NCI-H2227 (cell line): ENCODE data around the gene GRM7.

Experiments used
- DNase-seq: peaks from one replicate; lab custom pipeline; 2025; ENCODE audit not compliant: unreplicated experiment; lab: John Stamatoyannopoulos, UW

Gene GRM7

DNA sequence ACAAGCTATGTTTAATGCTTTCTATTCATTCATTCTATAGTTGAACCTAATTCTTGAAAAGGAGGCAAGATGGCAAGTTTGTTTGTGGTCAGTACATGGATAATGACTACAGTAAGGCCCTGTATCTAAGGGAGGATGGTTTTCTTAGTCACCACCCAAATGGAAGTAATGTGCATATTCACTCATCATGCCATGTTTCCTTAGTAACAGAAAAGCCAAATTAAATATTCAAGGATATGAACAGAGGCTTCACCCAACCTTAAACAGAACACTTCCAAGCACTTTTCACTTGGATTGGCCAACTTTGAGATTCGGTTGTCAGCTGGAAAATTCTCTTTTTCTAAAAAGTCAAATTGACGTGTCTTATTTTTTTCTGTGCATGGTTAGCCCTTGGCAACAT lies 835.4 kb downstream of the GRM7 start:
- DNase-seq = no peak

GRCh38 chr3:7697548-7697947 lies 836.6 kb downstream of the GRM7 start:
- DNase-seq = no peak

- no peak for DNase-seq
These were observed 839.6 kb downstream of the GRM7 start for GRCh38 chr3:7700539-7700938.

DNA sequence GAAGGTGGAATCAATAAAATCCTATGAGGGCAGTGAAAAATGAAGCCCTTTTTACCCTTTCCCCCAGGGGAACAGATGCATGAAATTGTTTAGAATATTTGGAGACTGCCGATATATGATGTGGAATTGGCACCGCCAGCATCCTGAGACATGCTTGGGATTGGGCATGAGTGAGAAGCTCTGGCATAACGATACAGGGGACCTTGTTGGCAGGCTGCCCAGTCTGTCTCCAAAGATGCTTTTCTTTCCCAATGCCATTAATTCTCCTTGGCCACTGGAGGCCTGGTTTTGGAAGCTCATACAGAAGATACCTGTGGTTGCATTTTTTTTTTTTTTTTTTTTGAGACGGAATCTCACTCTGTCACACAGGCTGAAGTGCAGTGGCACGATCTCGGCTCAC lies 840.1 kb downstream of the GRM7 start:
- peak; percentile 5 for DNase-seq

DNA sequence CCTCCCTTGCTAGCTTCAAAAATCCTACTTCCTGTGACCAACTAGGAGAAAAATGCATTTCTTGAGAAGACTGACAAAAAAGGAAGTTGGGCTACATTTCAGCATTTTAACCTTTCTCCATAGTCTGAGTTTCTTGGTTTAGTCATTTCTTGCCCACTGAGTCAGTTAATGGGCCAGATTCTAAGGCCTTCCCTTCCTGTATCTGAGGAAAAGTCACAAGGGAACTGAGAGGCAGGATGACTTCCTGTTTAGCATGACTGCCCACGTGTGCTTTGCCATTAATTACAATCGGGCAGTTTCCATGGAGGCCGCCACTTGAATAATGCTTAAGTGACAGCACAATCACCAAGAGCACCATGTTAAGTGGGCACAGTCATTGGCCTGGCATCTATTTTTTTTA lies 846.3 kb downstream of the GRM7 start:
- no peak for DNase-seq

GRCh38 chr3:7709376-7710082 lies 848.6 kb downstream of the GRM7 start:
- no peak for DNase-seq

DNA sequence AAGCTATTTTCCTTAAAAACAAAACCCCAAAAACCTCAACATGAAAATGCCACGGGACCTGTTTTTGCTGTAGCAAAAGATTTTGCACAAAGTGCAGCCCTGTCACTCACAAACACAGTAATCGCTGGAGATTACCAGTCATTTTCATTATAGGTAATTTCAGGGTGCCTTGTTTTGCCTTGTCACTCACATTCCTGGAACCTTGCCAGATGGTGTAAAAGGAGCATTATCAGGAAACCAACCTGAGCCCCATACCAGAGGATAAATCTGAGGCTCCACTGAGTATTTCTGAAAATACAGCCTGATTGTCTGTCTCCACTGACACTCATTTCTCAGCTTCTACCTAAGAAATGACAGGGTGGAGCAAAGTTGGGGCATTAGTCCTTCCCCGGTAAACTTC lies 849.4 kb downstream of the GRM7 start:
- DNase-seq = peak; percentile 85

- DNase-seq = no peak
These were observed 852.8 kb downstream of the GRM7 start for GRCh38 chr3:7713724-7714123.

DNA sequence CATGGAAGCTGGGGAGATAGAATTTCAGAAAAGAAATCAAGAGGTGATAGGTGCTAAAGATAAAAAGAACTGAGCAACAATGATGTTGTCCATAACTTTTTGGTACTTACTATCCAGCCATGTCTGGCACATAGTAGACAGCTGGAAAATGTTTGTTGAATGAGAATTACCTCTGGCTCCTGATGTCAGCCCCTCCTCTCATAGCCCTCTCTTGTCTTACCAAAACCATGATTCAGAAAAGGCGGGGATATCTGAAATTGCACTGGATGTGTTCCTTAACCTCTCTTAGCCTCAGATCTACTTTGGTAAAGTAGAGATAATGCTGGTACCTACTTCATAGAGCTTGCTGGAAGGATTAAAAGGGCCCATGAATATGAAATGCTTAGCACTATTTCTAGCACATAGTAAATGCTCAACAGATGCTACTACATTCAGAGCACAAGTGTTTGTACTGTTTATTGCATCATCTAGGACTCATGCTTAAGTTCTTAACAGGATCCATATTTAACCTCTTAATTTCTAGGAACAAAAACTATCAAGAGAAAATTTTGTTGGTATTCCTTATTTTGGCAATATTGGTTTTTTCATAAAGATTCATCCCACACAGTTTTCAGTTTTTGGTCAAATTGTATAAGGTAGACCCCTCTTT lies 859.9 kb downstream of the GRM7 start:
- no peak for DNase-seq

- DNase-seq = no peak
These were observed 861.0 kb downstream of the GRM7 start for GRCh38 chr3:7721869-7722268.

GRCh38 chr3:7728566-7729519 lies 867.9 kb downstream of the GRM7 start:
- DNase-seq = no peak

- no peak for DNase-seq
These were observed 873.0 kb downstream of the GRM7 start for GRCh38 chr3:7733933-7734332.

DNA sequence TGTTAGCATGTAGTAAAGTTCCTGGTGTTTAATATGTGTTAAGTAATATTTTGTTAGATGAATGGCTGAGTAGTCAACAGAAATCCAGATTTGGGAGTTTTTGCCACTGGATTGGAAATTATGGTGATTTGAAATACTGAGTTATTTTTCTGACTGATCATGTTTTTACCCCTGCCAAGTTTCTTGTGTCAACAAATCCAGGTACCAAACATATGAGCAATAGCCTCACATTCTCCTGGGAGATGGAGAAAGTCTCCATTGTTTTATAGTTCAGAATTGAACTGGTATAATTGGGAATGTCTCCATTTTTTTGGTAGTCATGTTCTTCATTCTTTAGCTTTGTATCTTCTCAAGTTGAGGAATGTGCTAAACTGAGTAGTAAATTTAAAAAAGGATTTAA lies 873.5 kb downstream of the GRM7 start:
- no peak for DNase-seq

- DNase-seq = no peak
These were observed 876.3 kb downstream of the GRM7 start for GRCh38 chr3:7737263-7737662.

- DNase-seq = no peak
These were observed 878.8 kb downstream of the GRM7 start for GRCh38 chr3:7739754-7740153.

- no peak for DNase-seq
These were observed 879.5 kb downstream of the GRM7 start for GRCh38 chr3:7740458-7740857.

DNA sequence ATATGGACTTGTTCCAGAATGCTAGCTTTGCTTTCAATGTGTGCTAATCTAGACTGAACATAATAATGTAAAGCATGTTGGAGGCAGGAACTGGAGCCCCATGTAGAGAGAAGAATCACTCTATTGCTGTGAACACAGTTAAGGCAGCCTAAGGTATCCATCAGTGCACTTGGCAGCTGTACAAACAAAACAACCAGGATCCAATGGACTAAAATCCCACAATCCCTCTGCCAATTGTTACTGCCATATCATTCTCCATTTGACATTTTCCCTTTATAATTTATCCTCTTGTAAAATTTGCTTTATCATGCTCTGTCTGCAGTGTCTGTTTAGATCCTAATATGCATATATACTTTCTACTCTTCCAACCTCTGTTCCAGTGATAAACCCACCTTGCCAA lies 883.9 kb downstream of the GRM7 start:
- DNase-seq = no peak

GRCh38 chr3:7745711-7746110 lies 884.8 kb downstream of the GRM7 start:
- no peak for DNase-seq

GRCh38 chr3:7749931-7750695 lies 889.2 kb downstream of the GRM7 start:
- no peak for DNase-seq

- no peak for DNase-seq
These were observed 891.1 kb downstream of the GRM7 start for GRCh38 chr3:7752005-7752404.
